WI38 (cell line): ENCODE data around the gene PKD1L1.

Experiments
- H3K4me3 ChIP-seq: 2 replicates; pipeline ENCODE4 v1.5.1; 2011; ENCODE audit warnings: low read depth, mild to moderate bottlenecking, control low read depth, low read length
- TF ChIP-seq, protein P1 (sequence below): IDR thresholded peaks from 2 replicates; pipeline ENCODE4 v1.5.1; 2012; ENCODE audit warnings: low read depth, mild to moderate bottlenecking, control low read depth, low read length

The PKD1L1 gene

DNA sequence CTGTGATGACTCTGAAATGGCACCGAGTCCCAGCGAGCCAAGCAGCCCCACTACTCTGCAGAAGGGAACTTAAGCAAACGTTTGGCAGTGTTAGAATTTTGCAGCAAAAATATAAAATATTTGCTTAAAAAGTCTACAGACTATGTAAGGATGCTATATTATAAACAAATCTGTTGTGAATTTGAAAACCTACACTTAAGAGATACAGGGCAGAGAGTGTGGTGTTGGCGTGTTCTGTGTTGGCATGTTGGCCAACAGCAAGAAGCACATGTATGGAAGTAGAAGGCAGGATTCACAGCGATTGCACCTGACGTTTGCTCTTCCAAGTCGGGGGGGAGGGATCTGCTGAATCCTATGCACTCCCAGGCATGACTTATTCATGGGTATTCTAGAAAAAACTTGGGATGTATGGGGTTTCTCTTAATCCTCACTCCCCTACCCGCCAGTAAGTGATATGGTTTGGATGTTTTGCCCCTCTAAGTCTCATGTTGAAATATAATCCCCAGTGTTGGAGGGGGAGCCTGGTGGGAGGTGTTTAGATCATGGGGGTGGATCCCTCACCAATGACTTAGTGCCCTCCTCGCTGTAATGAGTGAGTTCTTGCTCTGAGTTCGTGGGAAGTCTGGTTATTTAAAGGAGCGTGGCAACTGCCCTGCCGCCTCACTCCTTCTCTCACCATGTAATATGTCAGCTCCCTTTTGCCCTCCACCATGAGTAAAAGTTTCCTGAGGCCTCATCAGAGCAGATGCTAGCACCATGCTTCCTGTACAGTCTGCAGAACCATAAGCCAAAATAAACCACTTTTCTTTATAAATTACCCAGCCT, 62.1 kb downstream of the PKD1L1 start:
- TF ChIP-seq, protein P1, sequence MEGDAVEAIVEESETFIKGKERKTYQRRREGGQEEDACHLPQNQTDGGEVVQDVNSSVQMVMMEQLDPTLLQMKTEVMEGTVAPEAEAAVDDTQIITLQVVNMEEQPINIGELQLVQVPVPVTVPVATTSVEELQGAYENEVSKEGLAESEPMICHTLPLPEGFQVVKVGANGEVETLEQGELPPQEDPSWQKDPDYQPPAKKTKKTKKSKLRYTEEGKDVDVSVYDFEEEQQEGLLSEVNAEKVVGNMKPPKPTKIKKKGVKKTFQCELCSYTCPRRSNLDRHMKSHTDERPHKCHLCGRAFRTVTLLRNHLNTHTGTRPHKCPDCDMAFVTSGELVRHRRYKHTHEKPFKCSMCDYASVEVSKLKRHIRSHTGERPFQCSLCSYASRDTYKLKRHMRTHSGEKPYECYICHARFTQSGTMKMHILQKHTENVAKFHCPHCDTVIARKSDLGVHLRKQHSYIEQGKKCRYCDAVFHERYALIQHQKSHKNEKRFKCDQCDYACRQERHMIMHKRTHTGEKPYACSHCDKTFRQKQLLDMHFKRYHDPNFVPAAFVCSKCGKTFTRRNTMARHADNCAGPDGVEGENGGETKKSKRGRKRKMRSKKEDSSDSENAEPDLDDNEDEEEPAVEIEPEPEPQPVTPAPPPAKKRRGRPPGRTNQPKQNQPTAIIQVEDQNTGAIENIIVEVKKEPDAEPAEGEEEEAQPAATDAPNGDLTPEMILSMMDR: no peak
- no peak overlapping the region for H3K4me3 ChIP-seq

DNA sequence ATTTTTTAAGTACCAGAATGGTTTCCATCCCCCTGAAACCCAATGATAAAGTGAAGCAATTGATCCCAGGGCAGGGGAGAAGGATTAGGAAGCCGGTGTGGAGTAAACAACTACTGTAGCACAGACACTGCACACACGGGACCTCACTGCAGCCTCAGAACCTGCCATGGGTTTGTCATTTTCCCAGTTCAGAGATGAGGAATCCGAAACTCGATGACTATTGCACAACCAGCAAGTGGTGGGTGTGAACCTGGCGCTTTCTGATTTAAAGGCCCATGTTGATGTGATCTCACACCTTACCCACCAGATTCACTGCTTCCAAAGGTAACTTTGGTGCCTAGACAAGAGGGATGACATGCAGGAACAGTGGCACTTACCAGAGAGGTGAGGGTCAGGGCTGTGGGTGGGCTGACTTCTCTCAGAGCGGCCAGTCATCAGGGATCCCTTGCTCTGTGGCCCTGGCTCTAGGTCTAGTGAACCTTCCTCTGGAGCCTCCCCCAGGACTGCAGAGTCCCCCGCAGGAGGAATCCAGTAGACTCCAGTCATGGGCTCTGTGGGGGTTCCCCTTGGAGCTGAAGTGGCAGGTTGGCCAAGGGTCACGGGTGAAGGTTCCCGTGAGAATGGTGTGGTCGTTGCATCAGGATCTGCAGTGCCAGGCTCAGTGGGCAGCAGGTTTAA, 62.8 kb downstream of the PKD1L1 start:
- H3K4me3 ChIP-seq: no peak overlapping the region
- TF ChIP-seq, protein P1: no peak

DNA sequence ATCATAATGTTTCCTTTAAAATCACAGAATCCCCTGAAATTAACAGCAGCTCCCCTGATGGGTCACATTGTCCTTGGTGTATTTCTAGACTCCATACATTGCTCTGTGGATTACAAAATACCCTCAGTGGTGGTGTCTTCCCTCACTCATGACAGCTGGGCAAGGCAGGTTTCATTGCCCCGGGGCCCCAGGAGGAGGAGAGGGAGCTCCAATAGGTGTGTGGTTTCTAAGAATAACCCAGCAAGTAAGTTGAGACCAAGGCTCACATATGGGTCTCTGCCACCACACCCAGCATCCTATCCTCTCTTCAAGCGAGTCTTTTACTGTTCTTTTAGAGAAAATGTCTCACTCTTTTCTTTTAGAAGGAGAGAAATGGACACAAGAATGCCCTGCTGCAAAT, 63.6 kb downstream of the PKD1L1 start:
- TF ChIP-seq, protein P1: no peak
- no peak overlapping the region for H3K4me3 ChIP-seq

DNA sequence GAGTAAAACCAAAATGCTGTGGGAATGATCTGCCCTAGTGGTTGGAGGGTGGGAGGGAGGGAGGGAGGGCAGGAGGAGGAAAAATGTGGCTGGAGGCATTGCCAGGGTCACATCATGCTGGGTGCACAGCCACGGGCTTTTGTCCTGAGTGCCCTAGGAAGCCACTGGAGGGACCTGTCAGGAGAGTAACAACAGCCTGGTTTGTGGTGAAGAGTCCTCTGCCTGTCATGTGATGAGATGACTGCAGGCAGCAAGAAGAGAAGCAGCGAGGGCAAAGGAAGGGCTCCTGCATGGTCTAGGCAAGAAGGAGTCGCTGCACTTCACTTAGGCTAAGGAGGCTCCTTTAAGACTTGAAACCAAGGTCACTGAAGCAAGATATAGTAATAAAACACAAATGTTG, 65.6 kb downstream of the PKD1L1 start:
- H3K4me3 ChIP-seq: no peak overlapping the region
- TF ChIP-seq, protein P1: no peak

DNA sequence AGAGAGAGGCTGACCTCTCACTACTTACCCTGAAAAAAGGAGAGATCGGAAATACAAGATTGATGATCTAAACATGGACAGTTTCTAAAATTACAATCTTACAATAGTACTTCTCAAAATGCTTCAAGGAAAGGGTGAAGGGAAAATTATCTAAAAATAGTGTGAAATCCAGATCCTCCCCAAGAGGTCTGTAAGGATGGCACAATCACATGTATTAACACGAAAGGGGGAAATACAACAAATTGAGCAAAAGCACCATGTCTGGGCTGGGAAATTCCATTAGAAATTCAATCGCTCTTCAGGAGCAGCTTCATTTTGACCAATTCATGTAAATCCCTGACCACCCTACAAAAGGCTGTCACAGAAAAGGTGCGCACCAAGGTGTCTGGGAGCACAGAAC, 67.0 kb downstream of the PKD1L1 start:
- TF ChIP-seq, protein P1: no peak
- H3K4me3 ChIP-seq: no peak overlapping the region

DNA sequence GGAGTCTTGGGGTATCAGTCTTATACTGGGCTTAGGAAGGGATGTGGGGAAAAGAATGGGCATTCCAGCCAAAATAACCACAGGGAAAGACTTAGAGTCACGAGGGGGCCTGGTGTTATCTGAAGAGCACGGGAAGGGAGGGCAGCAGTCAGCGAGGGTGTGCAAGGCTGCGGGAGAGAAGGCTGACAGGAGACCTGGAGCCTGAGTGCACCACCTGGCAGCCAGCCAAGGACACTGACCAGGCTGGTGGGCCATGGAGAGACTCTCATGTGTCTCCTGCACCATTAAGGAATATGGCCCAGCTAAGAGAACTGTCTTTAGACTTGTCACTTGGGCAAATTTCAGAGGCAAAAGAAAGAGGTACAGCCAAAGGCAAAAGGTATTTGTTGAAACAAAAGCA, 69.6 kb downstream of the PKD1L1 start:
- TF ChIP-seq, protein P1: no peak
- H3K4me3 ChIP-seq: no peak overlapping the region

DNA sequence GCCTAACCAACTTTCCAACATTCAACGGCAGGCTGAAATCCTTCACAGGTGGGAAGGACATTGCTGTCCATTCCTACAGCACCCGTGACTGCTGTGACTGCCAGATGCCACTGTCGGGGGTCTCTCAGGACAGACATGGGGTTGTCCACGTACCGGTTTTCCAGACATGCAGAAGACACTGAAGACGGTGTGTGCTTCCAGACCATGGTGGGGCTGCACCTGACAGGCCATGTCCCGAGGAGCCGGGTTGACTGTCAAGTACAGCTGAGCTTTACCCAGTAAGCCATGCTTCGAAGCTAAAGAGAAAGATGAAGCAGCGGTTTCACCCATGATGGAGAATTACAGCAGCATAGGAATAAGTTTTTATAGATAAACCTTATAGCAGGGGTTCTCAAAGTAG, 70.9 kb downstream of the PKD1L1 start:
- TF ChIP-seq, protein P1: no peak
- H3K4me3 ChIP-seq: no peak overlapping the region
